Endodermal cell (in vitro differentiated cells): Measurements from ENCODE around the gene TTLL11. TPM values are rescaled to one million over a fixed set of nuclear protein-coding genes. Genes with fewer than 3 reads are reported as not detected.
A peak's percentile ranks its signal among the peaks of the same experiment; 100 is the strongest.

Experiments
- DNase-seq: peaks from one replicate; pipeline ENCODE4 v3.0.0-alpha.2; 2017
- H3K27ac ChIP-seq: 2 replicates; pipeline ENCODE4 v1.5.1; 2013; ENCODE audit warnings: mild to moderate bottlenecking, low read depth, low read length, moderate library complexity
- H3K27me3 ChIP-seq: 2 replicates; pipeline ENCODE4 v1.6.1; 2013; ENCODE audit warnings: mild to moderate bottlenecking, low read length, moderate library complexity; ENCODE audit not compliant: insufficient read depth, control insufficient read depth, poor library complexity, severe bottlenecking
- H3K36me3 ChIP-seq: 2 replicates; pipeline ENCODE4 v1.7.0; 2013; ENCODE audit warnings: mild to moderate bottlenecking, low read length, moderate library complexity; ENCODE audit not compliant: control insufficient read depth, insufficient read depth
- H3K4me1 ChIP-seq: one replicate; pipeline ENCODE4 v1.7.0; 2013; ENCODE audit warnings: low read length; ENCODE audit not compliant: control insufficient read depth, insufficient read depth
- H3K4me3 ChIP-seq: 2 replicates; pipeline ENCODE4 v1.5.1; 2013; ENCODE audit warnings: mild to moderate bottlenecking, low read length, moderate library complexity
- H3K9ac ChIP-seq: 2 replicates; pipeline ENCODE4 v1.6.1; 2013; ENCODE audit warnings: mild to moderate bottlenecking, low read length, moderate library complexity; ENCODE audit not compliant: poor library complexity, severe bottlenecking; ENCODE audit errors: extremely low read depth
- H3K9me3 ChIP-seq: 2 replicates; pipeline ENCODE4 v1.6.1; 2013; ENCODE audit warnings: mild to moderate bottlenecking, low read length, moderate library complexity; ENCODE audit not compliant: control insufficient read depth
- H3K27ac Mint-ChIP-seq: 2 replicates; pipeline ENCODE4 v1.8.0; 2020; ENCODE audit warnings: mixed read lengths
- H3K27me3 Mint-ChIP-seq: 2 replicates; pipeline ENCODE4 v1.8.0; 2021; ENCODE audit warnings: mild to moderate bottlenecking, mixed read lengths; ENCODE audit not compliant: insufficient read depth
- H3K36me3 Mint-ChIP-seq: 2 replicates; pipeline ENCODE4 v1.8.0; 2020; ENCODE audit warnings: low read depth, mixed read lengths
- H3K4me1 Mint-ChIP-seq: 2 replicates; pipeline ENCODE4 v1.8.0; 2020; ENCODE audit warnings: mixed read lengths
- H3K4me3 Mint-ChIP-seq: 2 replicates; pipeline ENCODE4 v1.8.0; 2020; ENCODE audit warnings: mild to moderate bottlenecking, moderate library complexity, mixed read lengths
- H3K9me3 Mint-ChIP-seq: 2 replicates; pipeline ENCODE4 v1.8.0; 2020; ENCODE audit warnings: mild to moderate bottlenecking, mixed read lengths
- CTCF ChIP-seq: fragments of 200-600 bp; sonication (generic); conservative IDR thresholded peaks from 2 replicates; pipeline ENCODE4 v1.5.0; 2021; ENCODE audit warnings: antibody characterized with exemption, mild to moderate bottlenecking
- WGBS, 2 experiments: methylation state at CpG; one replicate each; pipeline versions ENCODE4 v1.1.5 to v1.1.7; 2013; ENCODE audit warnings: missing lambda C conversion rate in 2 of 2, mixed read lengths in 1 of 2; ENCODE audit not compliant: insufficient coverage in 1 of 2, insufficient read length in 1 of 2; 5-methylcytosine and 5-hydroxymethylcytosine counted together
- total RNA-seq, 2 donors: library from RNA; stranded (reverse); fragmentation: NEBNext Ultra II Directional in 1 of 2; extraction: Animal tissue kit (Norgen Biotek cat#: 25700) in 1 of 2; gene quantifications; 2 replicates in 1 of 2; 3 replicates in 1 of 2; pipeline ENCODE4 v1.2.1, GENCODE V29; 2021

Gene TTLL11
- total RNA-seq, 2 donors from 2014 or later, result 0.68 TPM; not detected in 1

DNA sequence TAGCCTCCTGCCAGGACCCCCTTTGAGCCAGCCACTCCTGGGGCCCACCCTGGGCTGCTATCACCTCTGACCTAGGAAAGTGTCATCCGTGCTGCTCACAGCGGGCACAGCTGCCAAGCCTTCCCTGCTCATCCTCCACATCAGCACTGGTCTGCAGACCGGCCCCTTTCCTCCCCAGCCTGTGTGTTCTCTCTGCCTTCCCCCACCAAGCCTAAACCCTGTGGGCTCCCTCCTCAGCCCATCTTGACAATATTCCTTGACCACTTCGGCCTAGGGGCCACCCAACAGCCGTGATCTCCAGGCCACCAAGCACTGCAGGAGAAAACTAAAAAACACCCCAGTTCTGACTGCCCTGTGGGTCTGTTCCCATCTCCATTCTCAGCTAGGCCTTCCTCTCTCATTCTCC, 306.6 kb downstream of the TTLL11 start:
- H3K9me3 Mint-ChIP-seq, result peaks cover 11% of the 10 kb centered on the region
- Histone ChIP-seq H3K9me3 (no peaks in the 10 kb centered on the region), H3K4me3 (no peak overlapping the region), H3K27ac (no peak overlapping the region), H3K36me3 (peaks cover 4% of the 10 kb centered on the region), H3K27me3 (no peaks in the 10 kb centered on the region), H3K4me1 (no peaks in the 10 kb centered on the region), H3K9ac (no peak overlapping the region)
- peaks cover 16% of the 10 kb centered on the region for H3K27me3 Mint-ChIP-seq
- H3K27ac Mint-ChIP-seq, result peak overlapping the region; percentile 75
- H3K36me3 Mint-ChIP-seq, result peaks cover 15% of the 10 kb centered on the region
- H3K4me3 Mint-ChIP-seq, result no peak overlapping the region
- peak; percentile 49 for DNase-seq
- 92 to 100% methylated on average over 4 to 5 of the region's 5 CpGs for WGBS, 2 experiments
- H3K4me1 Mint-ChIP-seq, result peaks cover 13% of the 10 kb centered on the region
- TF ChIP-seq CTCF, result no peak

DNA sequence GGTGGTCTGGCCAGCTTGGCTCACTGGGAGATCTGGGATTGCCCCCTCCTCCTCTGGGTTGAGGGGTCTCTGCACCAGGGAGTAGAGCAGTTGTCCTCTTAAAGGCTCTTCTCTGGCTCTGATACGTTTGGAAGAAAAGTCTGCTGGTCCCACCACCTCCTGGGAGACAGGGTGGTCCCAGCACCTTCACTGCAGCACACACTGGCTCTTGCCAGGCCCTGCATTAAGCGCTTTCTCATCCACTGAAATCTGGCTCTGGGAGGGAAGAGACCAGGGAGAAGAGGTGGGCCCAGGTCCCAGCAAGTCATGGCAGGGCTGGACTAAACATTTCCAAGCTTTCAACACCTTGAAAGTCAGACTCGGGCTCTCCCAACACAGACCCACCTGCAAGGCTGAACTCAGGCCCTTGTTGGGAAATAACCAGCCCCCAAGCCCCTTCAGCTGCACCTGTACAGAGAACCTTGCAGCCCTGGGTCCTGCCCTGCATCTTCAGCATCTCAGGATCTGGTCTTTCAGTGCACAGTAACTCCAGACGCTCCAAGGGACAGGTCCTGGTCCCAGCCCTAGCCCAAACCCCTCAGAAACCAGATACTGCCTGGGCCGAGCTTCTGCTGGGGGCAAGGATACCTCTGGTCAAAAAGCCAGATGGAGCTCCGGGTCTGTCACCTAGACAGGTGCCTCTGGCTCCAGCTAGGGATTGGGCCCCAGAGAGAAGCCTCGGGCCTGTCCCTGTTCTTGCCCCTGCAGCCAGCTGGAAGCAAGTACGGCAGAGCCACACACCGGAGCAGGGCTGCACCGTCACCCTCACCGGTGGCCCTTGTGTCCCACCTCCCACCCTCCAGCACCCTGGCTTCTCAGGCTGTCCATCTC, 307.2 kb downstream of the TTLL11 start:
- 93 to 100% methylated on average over 10 to 11 of the region's 11 CpGs for WGBS, 2 experiments
- H3K9ac ChIP-seq, result no peak overlapping the region
- peaks cover 13% of the 10 kb centered on the region for H3K4me1 Mint-ChIP-seq
- no peak overlapping the region for H3K4me3 Mint-ChIP-seq
- no peaks in the 10 kb centered on the region for H3K4me1 ChIP-seq
- H3K27ac ChIP-seq, result no peak overlapping the region
- peaks cover 21% of the 10 kb centered on the region for H3K36me3 Mint-ChIP-seq
- no peaks in the 10 kb centered on the region for H3K9me3 ChIP-seq
- H3K4me3 ChIP-seq, result no peak overlapping the region
- no peak overlapping the region for H3K27ac Mint-ChIP-seq
- no peak for TF ChIP-seq CTCF
- H3K27me3 ChIP-seq, result no peaks in the 10 kb centered on the region
- peaks cover 6% of the 10 kb centered on the region for H3K9me3 Mint-ChIP-seq
- peaks cover 10% of the 10 kb centered on the region for H3K36me3 ChIP-seq
- DNase-seq, result peak; percentile 39
- peaks cover 9% of the 10 kb centered on the region for H3K27me3 Mint-ChIP-seq

DNA sequence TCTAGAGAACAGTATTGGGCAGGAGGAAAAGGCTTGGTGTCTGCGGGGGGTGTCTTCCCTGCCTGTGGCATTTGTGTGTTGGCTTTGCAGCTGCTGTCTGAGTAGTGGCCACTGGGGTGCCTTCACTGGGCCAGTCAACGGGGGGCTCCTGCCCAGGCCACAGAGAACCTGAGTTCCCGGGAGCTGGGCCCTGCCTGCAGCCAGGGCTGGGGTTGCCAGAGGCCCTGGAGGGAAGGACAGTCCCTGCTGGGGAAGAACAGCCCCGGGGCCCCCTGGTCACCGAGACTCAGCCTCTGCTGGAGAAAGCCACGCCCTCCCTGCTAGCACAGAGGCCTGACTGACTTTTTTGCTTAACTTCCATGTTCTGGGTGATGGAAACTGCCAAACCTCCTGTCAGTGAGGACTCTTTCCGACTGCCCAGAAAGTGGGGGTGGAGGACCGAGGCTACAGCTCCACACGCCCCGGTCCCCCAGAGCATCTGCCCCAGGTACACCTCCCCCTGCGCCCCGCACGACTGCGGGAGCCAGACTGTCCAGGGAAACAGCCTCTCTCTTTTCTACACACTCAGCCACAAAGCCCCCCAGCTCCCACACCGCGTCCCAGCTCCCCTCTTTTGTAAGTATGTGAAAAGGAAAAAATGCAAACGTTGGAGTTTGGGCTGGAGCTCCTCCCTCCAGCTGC, 308.2 kb downstream of the TTLL11 start:
- Mint-ChIP-seq H3K4me3 (no peak overlapping the region), H3K27ac (peak overlapping the region; percentile 42), H3K9me3 (peaks cover under 1% of the 10 kb centered on the region), H3K36me3 (peaks cover 29% of the 10 kb centered on the region), H3K4me1 (peaks cover 13% of the 10 kb centered on the region), H3K27me3 (peaks cover under 1% of the 10 kb centered on the region)
- H3K9me3 ChIP-seq, result no peaks in the 10 kb centered on the region
- no peak overlapping the region for H3K27ac ChIP-seq
- H3K9ac ChIP-seq, result no peak overlapping the region
- peak; percentile 76 for DNase-seq
- peak; percentile 34 for TF ChIP-seq CTCF
- H3K4me3 ChIP-seq, result no peak overlapping the region
- H3K36me3 ChIP-seq, result peaks cover 11% of the 10 kb centered on the region
- no peaks in the 10 kb centered on the region for H3K4me1 ChIP-seq
- WGBS, 2 experiments, result 65 to 91% methylated on average over 6 to 17 of the region's 17 CpGs
- no peaks in the 10 kb centered on the region for H3K27me3 ChIP-seq
